K562 treated with DMSO at 1 percent for 4 hours (cell line): ENCODE data around the gene GPN1. TPM values are rescaled to one million over a fixed set of nuclear protein-coding genes. Genes with fewer than 3 reads are reported as not detected.

Experiments
- total RNA-seq: library from RNA; unstranded; fragments of 300-600 nt; gene quantifications from 2 replicates; pipeline ENCODE4 v1.2.3, GENCODE V29; 2022; ENCODE audit not compliant: insufficient read depth

The GPN1 gene
- 37.4 and 38.0 TPM in 2 replicates for total RNA-seq

DNA sequence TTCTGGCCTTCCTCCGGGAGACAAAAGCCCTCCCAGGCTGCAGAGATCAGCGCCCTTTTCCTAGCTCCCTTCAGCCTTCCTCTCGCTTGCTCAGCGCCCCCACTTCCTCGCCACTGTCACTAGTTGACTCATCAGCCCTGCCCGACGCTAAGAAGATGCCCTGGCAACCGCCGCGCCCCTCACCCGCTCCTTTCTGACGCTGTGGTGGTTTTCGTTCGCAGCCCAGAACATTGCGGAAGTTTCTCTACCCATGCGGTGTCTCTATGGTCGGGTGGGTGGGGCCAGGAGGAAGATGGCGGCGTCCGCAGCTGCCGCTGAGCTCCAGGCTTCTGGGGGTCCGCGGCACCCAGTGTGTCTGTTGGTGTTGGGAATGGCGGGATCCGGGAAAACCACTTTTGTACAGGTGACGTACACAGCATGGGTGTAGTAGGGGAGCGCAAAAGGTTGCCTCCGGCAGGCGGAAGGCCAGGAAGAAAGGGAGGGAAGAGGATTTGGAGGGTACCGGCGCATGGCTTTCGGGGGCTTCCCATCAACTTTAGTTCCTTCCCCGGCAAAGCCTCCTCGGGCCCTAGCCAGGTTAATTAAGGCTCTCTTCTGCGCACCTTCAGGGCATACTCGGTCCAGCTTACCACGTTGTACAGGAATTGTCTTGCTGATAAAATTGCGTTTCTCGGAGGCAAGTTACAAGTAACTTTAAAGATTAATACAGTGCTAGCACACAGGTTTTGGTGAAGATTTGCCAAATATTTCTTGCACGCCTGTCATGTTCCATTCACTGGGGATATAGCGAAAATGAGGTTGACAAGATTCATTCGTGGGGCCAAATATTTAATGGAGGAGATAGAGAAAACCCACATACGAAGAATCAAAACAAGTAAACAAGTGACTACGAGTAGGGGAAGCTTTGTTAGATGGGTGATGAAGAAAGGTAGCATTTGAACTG is at the start of gene GPN1, which contains the start of gene CCDC121:
GPN1 (plus strand) TSS at position 284 of the 943 bp plus-strand sequence; CDS start at position 293, 9 bp downstream.
CCDC121 (minus strand) TSS at position 246 of the 943 bp plus-strand sequence. CDS start 1,213 bp downstream, outside the sequence.

DNA sequence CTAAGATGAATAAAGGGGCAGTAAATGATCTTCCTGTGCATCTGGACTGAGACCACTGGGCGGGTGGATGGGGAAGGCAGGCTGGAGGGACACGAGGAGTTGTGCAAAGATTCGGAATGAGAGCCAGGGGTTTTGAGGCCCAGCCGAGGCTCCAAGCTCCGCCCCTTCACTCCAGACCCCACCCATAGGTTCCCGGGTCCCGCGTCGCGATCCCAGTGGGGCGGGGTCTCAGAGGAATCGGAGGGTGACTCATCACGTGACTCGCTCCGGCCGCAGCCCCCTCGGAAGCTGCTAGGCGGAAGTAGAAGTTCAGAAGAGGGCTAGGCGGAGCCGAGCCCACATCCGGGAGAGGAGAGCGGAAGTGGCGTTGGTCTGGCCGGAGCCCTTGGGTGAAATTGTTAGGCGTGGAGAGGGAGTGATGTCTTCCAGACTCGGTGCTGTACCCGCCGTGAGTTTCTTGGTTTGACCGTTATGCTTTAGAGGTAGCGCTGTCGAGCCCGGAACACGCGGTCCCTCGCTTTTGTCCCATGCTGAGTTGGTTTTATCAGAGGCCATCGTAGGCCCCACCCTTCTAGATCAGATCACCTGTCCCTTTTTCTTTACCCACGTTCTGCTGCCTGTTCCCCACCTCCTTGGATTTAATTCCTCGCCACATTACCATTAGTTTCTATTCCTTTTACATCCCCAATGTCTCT is 46.0 kb upstream of the GPN1 start, which contains the start of gene ZNF512:
ZNF512 (plus strand) TSS at position 348 of the 695 bp plus-strand sequence; CDS start at position 419, 71 bp downstream.

DNA sequence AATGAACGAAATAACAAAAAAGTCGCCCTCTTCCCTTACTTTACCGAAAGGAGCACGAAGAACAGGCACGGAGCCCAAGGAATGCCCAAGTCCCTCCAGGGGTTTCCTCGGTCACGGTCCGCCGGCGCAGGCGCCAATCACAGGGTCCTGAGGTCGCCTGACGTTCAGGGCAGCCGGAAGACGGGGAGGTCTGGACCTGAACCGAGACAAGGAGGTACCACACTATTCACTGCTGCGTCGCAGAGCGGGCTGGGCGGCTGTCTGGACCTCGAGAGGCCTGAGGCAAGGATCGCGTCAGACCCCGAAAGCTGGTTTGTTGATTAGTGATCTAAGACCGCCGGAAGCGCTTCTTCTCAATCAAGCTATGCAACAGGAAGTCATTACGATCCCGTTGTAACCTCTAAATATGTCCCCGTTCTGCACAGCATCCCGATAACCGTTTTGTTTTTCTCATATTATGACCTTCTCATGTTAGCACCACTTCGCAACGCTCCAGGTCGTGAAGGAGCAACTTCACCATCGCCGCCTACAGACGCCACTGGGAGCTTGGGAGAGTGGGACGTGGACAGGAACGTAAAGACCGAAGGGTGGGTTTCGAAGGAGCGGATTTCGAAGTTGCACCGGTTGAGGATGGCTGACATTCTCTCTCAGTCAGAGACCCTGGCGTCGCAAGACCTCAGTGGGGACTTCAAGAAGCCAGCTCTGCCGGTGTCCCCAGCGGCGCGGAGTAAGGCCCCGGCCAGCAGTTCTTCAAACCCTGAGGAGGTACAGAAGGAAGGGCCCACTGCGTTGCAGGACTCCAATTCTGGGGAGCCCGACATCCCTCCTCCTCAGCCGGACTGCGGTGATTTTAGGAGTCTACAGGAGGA is 34.7 kb downstream of the GPN1 start, which contains the start of the genes SLC4A1AP and SUPT7L:
SLC4A1AP (plus strand) TSS at position 605 of the 869 bp plus-strand sequence; CDS start at position 631, 26 bp downstream.
SUPT7L (minus strand) TSS at position 330 of the 869 bp plus-strand sequence. CDS start 1,422 bp downstream, outside the sequence.

Other genes starting within 250 kb of the GPN1 start
- 10.0 and 12.0 TPM in 2 replicates for gene ZNF513, start 248.3 kb upstream of the GPN1 start, total RNA-seq
- 126 and 139 TPM in 2 replicates for gene PPM1G, start 219.5 kb upstream of the GPN1 start, total RNA-seq
- gene NRBP1, start 200.4 kb upstream of the GPN1 start, total RNA-seq = 56.6 and 73.3 TPM in 2 replicates
- gene KRTCAP3, start 186.7 kb upstream of the GPN1 start, total RNA-seq = 1.9 TPM in 2 replicates
- 7.5 and 11.8 TPM in 2 replicates for gene IFT172, start 139.3 kb upstream of the GPN1 start, total RNA-seq
- 19.7 and 20.8 TPM in 2 replicates for gene FNDC4, start 133.8 kb upstream of the GPN1 start, total RNA-seq
- 0.75 TPM in 1 of 2 replicates, not detected in the other for gene GCKR, start 132.2 kb upstream of the GPN1 start, total RNA-seq
- gene ZNF512, start 46.0 kb upstream of the GPN1 start, total RNA-seq = 20.0 and 39.5 TPM in 2 replicates
- gene CCDC121, start within 50 bp of the GPN1 start, total RNA-seq = 3.4 and 4.4 TPM in 2 replicates
- 24.7 and 28.8 TPM in 2 replicates for gene SUPT7L, start 34.6 kb downstream of the GPN1 start, total RNA-seq
- 25.4 and 28.3 TPM in 2 replicates for gene SLC4A1AP, start 34.8 kb downstream of the GPN1 start, total RNA-seq
- 69.7 and 78.0 TPM in 2 replicates for gene MRPL33, start 142.7 kb downstream of the GPN1 start, total RNA-seq